ENCODE results near the gene SLC35F6.

DNA sequence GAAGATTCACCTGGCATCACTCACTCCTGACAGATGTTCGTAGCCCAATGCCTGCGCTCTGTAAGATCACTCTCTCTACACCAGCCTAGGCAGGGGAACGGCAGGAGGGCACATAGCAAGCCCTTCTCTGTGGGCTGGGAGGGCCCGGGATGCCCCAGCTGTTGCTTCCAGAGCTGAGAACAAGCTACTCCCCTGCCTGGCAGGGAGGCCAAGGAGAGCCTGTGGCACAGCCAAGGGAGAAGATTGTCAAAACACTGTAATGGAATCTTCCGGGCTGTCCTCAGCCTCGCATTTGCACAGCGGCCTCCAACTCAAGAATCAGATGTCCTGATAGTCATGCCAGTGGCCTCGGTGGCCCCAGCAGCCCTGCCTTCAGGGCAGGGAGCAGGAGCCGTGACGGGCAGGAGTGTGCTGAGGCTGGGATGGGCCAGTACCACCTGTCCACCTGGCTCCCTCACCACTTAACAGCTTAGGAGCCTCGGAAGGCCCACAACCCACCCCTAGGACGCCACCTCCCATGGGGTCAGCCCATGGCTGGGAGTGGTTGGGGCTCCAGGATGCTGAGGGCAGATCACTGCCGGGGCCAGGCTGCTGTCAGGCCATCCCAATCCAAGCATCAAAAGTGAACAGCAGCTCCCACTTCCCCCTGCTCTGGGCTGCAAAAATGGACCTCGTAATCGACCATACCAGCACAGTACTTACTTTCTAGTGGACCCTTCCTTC lies 21.9 kb upstream of the SLC35F6 start:
- TF ChIP-seq, protein P1, sequence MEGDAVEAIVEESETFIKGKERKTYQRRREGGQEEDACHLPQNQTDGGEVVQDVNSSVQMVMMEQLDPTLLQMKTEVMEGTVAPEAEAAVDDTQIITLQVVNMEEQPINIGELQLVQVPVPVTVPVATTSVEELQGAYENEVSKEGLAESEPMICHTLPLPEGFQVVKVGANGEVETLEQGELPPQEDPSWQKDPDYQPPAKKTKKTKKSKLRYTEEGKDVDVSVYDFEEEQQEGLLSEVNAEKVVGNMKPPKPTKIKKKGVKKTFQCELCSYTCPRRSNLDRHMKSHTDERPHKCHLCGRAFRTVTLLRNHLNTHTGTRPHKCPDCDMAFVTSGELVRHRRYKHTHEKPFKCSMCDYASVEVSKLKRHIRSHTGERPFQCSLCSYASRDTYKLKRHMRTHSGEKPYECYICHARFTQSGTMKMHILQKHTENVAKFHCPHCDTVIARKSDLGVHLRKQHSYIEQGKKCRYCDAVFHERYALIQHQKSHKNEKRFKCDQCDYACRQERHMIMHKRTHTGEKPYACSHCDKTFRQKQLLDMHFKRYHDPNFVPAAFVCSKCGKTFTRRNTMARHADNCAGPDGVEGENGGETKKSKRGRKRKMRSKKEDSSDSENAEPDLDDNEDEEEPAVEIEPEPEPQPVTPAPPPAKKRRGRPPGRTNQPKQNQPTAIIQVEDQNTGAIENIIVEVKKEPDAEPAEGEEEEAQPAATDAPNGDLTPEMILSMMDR (optimal IDR thresholded peaks at IDR 0.05 in 1 of 3, IDR thresholded peaks at IDR 0.05 in 1 of 3, conservative IDR thresholded peaks at IDR 0.05 in 1 of 3; ENCODE audit: extremely low read depth in 1 of 3, insufficient read depth in 2 of 3, low read length in 3 of 3) = no peak
- no peak for TF ChIP-seq EZH2 (IDR thresholded peaks at IDR 0.05; ENCODE audit: low read length)

All from keratinocyte (primary cell).